Vagina (tissue), 1 donor: ENCODE data around the gene CD151. TPM values are rescaled to one million over a fixed set of nuclear protein-coding genes. Genes with fewer than 3 reads are reported as not detected.

Experiments
- small RNA-seq: library from RNA; depleted of rRNA; stranded (forward); fragments of <200 nt; gene quantifications from one replicate; pipeline ENCODE3, GENCODE V24; 2016
- total RNA-seq: library from RNA; depleted of rRNA; stranded (reverse); fragments of >200 nt; gene quantifications from one replicate; pipeline ENCODE4 v1.2.3, GENCODE V29; 2016

Gene CD151
- total RNA-seq, 1 donor from 2014 or later: 150 TPM

Small RNAs within 50 kb of the gene (small RNA-seq; reads per million reads assigned to genes)
- gene SNORA52: not detected

Other genes with a start within 250 kb of the CD151 start
- gene IRF7, start 217.0 kb upstream of the CD151 start, total RNA-seq: 18.9 TPM
- not detected for gene CDHR5, start 208.0 kb upstream of the CD151 start, total RNA-seq
- gene SCT, start 205.8 kb upstream of the CD151 start, total RNA-seq: not detected
- 1.2 TPM for gene DRD4, start 195.7 kb upstream of the CD151 start, total RNA-seq
- gene DEAF1, start 137.7 kb upstream of the CD151 start, total RNA-seq: 33.6 TPM
- 12.8 TPM for gene TMEM80, start 137.1 kb upstream of the CD151 start, total RNA-seq
- 195 TPM for gene EPS8L2, start 126.7 kb upstream of the CD151 start, total RNA-seq
- 158 TPM for gene TALDO1, start 85.5 kb upstream of the CD151 start, total RNA-seq
- 33.4 TPM for gene GATD1, start 55.5 kb upstream of the CD151 start, total RNA-seq
- 1.7 TPM for gene CEND1, start 42.9 kb upstream of the CD151 start, total RNA-seq
- 10.3 TPM for gene SLC25A22, start 34.7 kb upstream of the CD151 start, total RNA-seq
- gene PIDD1, start 27.7 kb upstream of the CD151 start, total RNA-seq: 16.5 TPM
- gene RPLP2, start 23.0 kb upstream of the CD151 start, total RNA-seq: 1,068 TPM
- 103 TPM for gene PNPLA2, start 14.0 kb upstream of the CD151 start, total RNA-seq
- gene CRACR2B, start 5.0 kb upstream of the CD151 start, total RNA-seq: 4.9 TPM
- 53.8 TPM for gene POLR2L, start 9.6 kb downstream of the CD151 start, total RNA-seq
- 99.0 TPM for gene TSPAN4, start 9.9 kb downstream of the CD151 start, total RNA-seq
- 72.9 TPM for gene CHID1, start 77.9 kb downstream of the CD151 start, total RNA-seq
- 58.7 TPM for gene AP2A2, start 92.9 kb downstream of the CD151 start, total RNA-seq
- gene MUC6, start 203.8 kb downstream of the CD151 start, total RNA-seq: not detected
- gene MUC2, start 241.9 kb downstream of the CD151 start, total RNA-seq: not detected